ENCODE measurements around the gene DMD.

Gene DMD

GRCh38 chrX:31185884-31186283, 2025.5 kb downstream of the DMD start:
- TF ChIP-seq CTCF (conservative IDR thresholded peaks at IDR 0.05): no peak
- no peak overlapping the region for H3K27ac ChIP-seq

DNA sequence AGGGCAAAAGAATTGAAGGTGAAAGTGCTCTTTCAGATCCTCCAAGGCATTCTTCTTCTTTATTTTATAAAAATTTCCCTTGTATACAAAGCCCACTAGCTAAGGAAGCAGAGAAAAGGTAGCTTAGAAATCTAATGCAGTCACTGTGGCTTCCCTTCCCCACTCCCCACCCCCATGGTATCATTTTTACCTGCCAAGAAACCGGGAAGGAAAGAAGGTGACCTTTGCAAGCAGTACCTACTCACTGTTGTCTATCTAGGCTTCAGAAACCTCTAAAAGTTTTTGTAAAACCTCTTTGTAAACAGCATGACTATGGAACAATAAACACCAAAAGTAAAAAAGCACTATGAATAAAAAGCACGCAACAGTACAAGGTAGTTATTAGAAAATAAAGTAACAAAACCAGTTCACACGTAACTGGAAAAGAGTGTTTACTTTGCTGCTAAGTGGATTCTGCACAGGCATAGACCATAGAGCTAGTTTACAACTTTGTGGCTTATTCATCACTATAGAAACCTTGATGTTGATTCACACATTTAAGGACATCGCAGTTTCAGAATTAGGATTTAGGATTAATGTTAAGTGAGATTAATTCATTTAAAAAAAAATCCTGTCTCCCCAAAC, 2029.9 kb downstream of the DMD start:
- no peak overlapping the region for H3K27ac ChIP-seq
- no peak for TF ChIP-seq CTCF (conservative IDR thresholded peaks at IDR 0.05)

- H3K27ac ChIP-seq: no peak overlapping the region
- TF ChIP-seq CTCF (conservative IDR thresholded peaks at IDR 0.05): no peak
Measured at GRCh38 chrX:31179203-31179602, 2032.1 kb downstream of the DMD start.

DNA sequence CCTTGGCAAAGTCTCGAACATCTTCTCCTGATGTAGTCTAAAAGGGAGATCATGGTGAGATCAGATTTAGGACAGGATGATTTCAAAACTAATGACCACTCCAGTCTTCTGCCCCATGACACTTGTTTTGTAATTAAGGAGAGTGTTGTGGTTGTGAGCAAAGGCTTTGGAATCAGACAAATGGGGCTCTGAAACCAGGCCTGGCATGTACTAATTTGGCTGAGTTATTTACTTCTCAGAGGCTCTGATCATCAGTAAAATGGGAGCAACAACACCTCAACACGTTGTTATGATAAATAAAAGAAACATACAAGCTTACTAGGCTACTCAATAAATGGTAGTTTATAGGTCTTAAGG, 2032.6 kb downstream of the DMD start:
- TF ChIP-seq CTCF (conservative IDR thresholded peaks at IDR 0.05): no peak
- H3K27ac ChIP-seq: no peak overlapping the region

DNA sequence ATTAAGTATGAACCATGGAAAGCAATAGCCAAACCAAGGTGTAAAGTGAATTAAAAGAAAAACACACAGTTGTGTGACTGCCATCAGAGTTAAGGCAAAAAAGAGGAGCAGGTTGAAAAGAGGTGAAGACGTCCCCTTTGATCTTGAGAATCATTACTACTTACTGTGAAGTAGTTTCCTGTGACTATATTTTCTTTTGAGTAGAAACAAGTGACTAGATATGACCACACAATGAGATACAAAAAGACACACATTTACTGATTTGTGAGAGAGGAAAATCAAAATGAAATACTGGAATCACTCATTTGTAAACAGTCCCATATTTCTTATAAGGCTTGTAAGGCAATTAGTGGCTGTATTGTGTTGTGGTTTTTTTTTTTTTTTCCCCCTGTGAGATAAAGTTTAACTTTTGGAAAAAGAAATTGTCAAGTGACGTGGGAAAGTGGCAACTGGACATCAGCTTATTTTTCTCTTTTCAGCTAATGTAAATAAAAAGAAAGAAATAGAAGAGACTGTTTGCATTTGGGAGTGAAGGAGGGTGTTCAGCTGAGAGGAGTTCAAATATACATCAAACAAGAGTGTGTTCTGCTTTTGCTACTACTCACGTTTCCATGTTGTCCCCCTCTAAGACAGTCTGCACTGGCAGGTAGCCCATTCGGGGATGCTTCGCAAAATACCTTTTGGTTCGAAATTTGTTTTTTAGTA, 2033.1 kb downstream of the DMD start:
- no peak for TF ChIP-seq CTCF (conservative IDR thresholded peaks at IDR 0.05)

GRCh38 chrX:31170792-31171191, 2040.6 kb downstream of the DMD start:
- H3K27ac ChIP-seq: no peak overlapping the region
- TF ChIP-seq CTCF (conservative IDR thresholded peaks at IDR 0.05): no peak

More for the DNA sequence above, 2033.1 kb downstream of the DMD start:
- no peak overlapping the region for H3K27ac ChIP-seq

- TF ChIP-seq CTCF (conservative IDR thresholded peaks at IDR 0.05): no peak
- H3K27ac ChIP-seq: no peak overlapping the region
Measured at GRCh38 chrX:31168551-31168950, 2042.8 kb downstream of the DMD start.

Measured in VCaP (cell line).